ACC112 (cell line): ENCODE measurements around the gene STAT1.
"Not testable (repeated sequence)": the region's sequence is repeated elsewhere in the genome, so short reads cannot be mapped to it uniquely, and the experiment has no call there.

Experiments
- H2AFZ ChIP-seq: fragments of 200-600 bp; sonication (generic); one replicate; pipeline ENCODE4 v1.6.0; 2017; ENCODE audit warnings: antibody characterized with exemption, low read length; ENCODE audit not compliant: unreplicated experiment
- H3K27ac ChIP-seq: fragments of 200-600 bp; sonication (generic); 2 replicates; pipeline ENCODE4 v1.5.1; 2014; ENCODE audit warnings: low read depth, mild to moderate bottlenecking, antibody characterized with exemption, low read length, moderate library complexity
- H3K27me3 ChIP-seq: fragments of 200-600 bp; sonication (generic); 2 replicates; pipeline ENCODE4 v1.6.1; 2014; ENCODE audit warnings: mild to moderate bottlenecking, antibody characterized with exemption, low read length, moderate library complexity, mixed read lengths; ENCODE audit not compliant: insufficient read depth
- H3K36me3 ChIP-seq: fragments of 200-600 bp; sonication (generic); 2 replicates; pipeline ENCODE4 v1.6.1; 2016; ENCODE audit warnings: mild to moderate bottlenecking, antibody characterized with exemption, low read length, moderate library complexity, mixed read lengths; ENCODE audit not compliant: insufficient read depth
- H3K4me1 ChIP-seq: fragments of 200-600 bp; sonication (generic); one replicate; pipeline ENCODE4 v1.6.1; 2016; ENCODE audit warnings: low read length, mixed read lengths; ENCODE audit not compliant: insufficient read depth, unreplicated experiment, control insufficient read depth
- H3K4me3 ChIP-seq: fragments of 200-600 bp; sonication (generic); 2 replicates; pipeline ENCODE4 v1.5.1; 2014; ENCODE audit warnings: mild to moderate bottlenecking, low read depth, low read length
- H3K79me2 ChIP-seq: fragments of 200-600 bp; sonication (generic); one replicate; pipeline ENCODE4 v1.6.0; 2016; ENCODE audit warnings: low read length; ENCODE audit not compliant: control insufficient read depth, unreplicated experiment, insufficient read depth

STAT1 gene

DNA sequence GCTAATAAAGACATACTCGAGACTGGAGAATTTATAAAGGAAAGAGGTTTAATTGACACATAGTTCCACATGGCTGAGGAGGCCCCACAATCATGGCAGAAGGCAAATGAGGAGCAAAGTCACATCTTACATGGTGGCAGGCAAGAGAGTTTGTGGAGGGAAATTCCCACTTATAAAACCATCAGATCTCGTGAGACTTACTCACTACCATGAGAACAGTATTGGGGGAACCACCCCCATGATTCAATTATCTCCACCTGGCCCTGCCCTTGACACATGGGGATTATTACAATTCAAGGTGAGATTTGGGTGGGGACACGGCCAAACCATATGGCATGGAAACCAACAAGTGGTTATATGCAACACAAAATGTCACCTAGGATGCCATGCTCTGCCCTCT is 18.7 kb downstream of the STAT1 start:
- H3K4me3 ChIP-seq, H2AFZ ChIP-seq, H3K27me3 ChIP-seq, H3K4me1 ChIP-seq: not testable (repeated sequence)
- Histone ChIP-seq H3K79me2 (peaks cover 61% of the 10 kb centered on the region), H3K36me3 (peaks cover 85% of the 10 kb centered on the region), H3K27ac (peak overlapping the region; percentile 20; the same call in 1 of the 2 replicates)

DNA sequence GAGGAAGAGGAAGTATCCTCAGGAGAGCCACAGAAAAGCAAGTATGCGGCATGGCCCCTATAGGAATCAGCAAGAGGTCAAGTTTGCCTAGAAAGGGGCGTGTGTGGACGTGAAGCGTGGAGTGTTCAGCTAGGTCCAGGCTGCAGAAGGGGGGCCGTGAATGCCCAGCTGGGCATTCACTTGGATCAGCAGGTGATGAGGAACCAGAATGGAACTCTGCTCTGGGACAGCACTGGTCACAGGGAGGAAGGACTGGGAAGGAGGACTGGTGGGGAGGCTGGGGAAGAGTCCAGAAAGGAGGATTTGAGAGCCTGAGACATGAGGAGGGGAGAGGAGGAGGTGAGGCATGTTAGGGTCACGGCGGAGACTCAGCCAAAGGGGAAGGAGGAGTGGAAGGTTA is 19.8 kb downstream of the STAT1 start:
- no peak overlapping the region for H3K4me3 ChIP-seq
- H3K36me3 ChIP-seq = peaks cover 86% of the 10 kb centered on the region
- no peak overlapping the region for H2AFZ ChIP-seq
- H3K27ac ChIP-seq = no peak overlapping the region
- no peaks in the 10 kb centered on the region for H3K27me3 ChIP-seq
- H3K4me1 ChIP-seq = no peaks in the 10 kb centered on the region
- H3K79me2 ChIP-seq = peaks cover 52% of the 10 kb centered on the region

- Histone ChIP-seq H3K36me3 (peaks cover 82% of the 10 kb centered on the region), H3K27ac (no peak overlapping the region), H3K27me3 (no peaks in the 10 kb centered on the region), H2AFZ (no peak overlapping the region), H3K4me3 (no peak overlapping the region), H3K79me2 (peaks cover 51% of the 10 kb centered on the region), H3K4me1 (no peaks in the 10 kb centered on the region)
Measured at GRCh38 chr2:190993292-190993643, 20.7 kb downstream of the STAT1 start.

GRCh38 chr2:190990132-190990531 is 23.8 kb downstream of the STAT1 start:
- H2AFZ ChIP-seq = no peak overlapping the region
- no peaks in the 10 kb centered on the region for H3K27me3 ChIP-seq
- H3K4me1 ChIP-seq = peaks cover 19% of the 10 kb centered on the region
- H3K79me2 ChIP-seq = peaks cover 28% of the 10 kb centered on the region
- no peak overlapping the region for H3K27ac ChIP-seq
- peaks cover 80% of the 10 kb centered on the region for H3K36me3 ChIP-seq
- no peak overlapping the region for H3K4me3 ChIP-seq

- peaks cover 29% of the 10 kb centered on the region for H3K4me1 ChIP-seq
- no peak overlapping the region for H3K27ac ChIP-seq
- H3K4me3 ChIP-seq = no peak overlapping the region
- H3K36me3 ChIP-seq = peaks cover 84% of the 10 kb centered on the region
- no peaks in the 10 kb centered on the region for H3K27me3 ChIP-seq
- no peak overlapping the region for H2AFZ ChIP-seq
- H3K79me2 ChIP-seq = peaks cover 26% of the 10 kb centered on the region
Measured at GRCh38 chr2:190988910-190989309, 25.1 kb downstream of the STAT1 start.

DNA sequence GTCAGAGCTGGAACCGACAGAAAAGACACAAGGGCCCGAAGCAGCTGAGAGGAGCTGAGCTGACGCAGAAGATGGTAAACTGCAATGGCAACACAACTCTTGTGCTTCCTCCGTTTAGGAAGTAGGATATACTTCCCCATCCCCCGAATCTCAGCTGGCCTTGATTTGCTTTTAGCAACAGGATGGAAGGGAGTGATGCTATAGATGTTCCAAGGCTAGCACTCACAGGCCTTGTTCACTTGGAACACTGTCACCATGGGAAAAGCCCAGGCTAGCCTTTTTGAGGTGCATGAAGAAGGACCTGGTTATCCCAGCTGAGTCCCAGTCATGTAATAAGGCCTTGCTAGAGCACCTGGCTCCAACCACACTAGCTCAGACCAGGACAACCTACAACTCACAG is 26.0 kb downstream of the STAT1 start:
- Histone ChIP-seq H3K27ac (no peak overlapping the region), H3K4me1 (peaks cover 31% of the 10 kb centered on the region), H3K79me2 (peaks cover 22% of the 10 kb centered on the region), H3K4me3 (no peak overlapping the region), H3K36me3 (peaks cover 84% of the 10 kb centered on the region), H2AFZ (no peak overlapping the region), H3K27me3 (no peaks in the 10 kb centered on the region)

- Histone ChIP-seq H3K36me3 (peaks cover 87% of the 10 kb centered on the region), H3K27me3 (no peaks in the 10 kb centered on the region), H3K79me2 (peaks cover 23% of the 10 kb centered on the region), H2AFZ (no peak overlapping the region), H3K4me3 (no peak overlapping the region), H3K27ac (no peak overlapping the region), H3K4me1 (peaks cover 38% of the 10 kb centered on the region)
Measured at GRCh38 chr2:190987116-190987515, 26.9 kb downstream of the STAT1 start.

GRCh38 chr2:190986221-190986953 is 27.6 kb downstream of the STAT1 start:
- Histone ChIP-seq H3K4me3 (no peak overlapping the region), H2AFZ (no peak overlapping the region), H3K27ac (no peak overlapping the region), H3K4me1 (peaks cover 38% of the 10 kb centered on the region), H3K79me2 (peaks cover 26% of the 10 kb centered on the region), H3K27me3 (no peaks in the 10 kb centered on the region), H3K36me3 (peaks cover 87% of the 10 kb centered on the region)

GRCh38 chr2:190984595-190984994 is 29.4 kb downstream of the STAT1 start:
- Histone ChIP-seq H3K36me3 (peaks cover 87% of the 10 kb centered on the region), H3K27me3 (no peaks in the 10 kb centered on the region), H3K79me2 (peaks cover 29% of the 10 kb centered on the region), H2AFZ (no peak overlapping the region), H3K4me3 (no peak overlapping the region), H3K27ac (peak overlapping the region; percentile 22; the same call in 1 of the 2 replicates), H3K4me1 (peaks cover 45% of the 10 kb centered on the region)

DNA sequence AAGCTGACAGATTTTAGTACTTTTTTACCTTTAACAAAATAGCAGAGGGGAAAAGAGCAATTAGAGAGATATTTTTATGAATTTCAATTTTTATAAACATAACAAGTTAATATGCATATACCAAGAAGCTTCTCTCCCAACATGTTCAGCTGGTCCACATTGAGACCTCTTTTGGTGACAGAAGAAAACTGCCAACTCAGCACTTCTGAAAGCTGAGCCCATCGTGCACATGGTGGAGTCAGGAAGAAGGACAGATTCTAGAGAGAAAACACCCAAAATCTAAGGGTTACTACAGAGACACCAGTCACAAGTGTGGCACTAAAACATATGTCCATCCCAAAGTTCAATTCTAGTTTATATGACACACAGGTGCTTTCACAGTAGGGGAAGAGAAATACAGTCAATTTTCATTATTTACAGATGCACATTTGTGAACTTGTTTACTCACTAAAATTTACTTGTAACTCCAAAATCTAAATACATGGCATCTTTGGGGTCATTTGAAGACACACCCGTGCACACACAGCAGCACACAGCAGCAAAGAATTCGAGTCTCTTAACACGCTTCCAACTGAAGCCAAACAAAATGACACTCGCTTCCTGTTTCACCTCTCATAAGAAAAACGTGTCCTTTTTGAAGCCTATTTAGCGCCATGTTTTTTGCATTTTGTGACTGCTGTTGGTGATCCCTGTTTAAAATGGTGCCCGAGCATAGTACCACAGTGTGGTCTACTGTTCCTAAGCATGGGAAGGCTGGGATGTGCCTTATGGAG is 31.5 kb downstream of the STAT1 start:
- Histone ChIP-seq H2AFZ (no peak overlapping the region), H3K27ac (no peak overlapping the region), H3K36me3 (peaks cover 94% of the 10 kb centered on the region), H3K27me3 (no peaks in the 10 kb centered on the region), H3K4me1 (peaks cover 58% of the 10 kb centered on the region), H3K79me2 (peaks cover 28% of the 10 kb centered on the region), H3K4me3 (no peak overlapping the region)

GRCh38 chr2:190981733-190982132 is 32.2 kb downstream of the STAT1 start:
- Histone ChIP-seq H3K27me3 (no peaks in the 10 kb centered on the region), H3K27ac (no peak overlapping the region), H3K36me3 (peaks cover 93% of the 10 kb centered on the region), H3K79me2 (peaks cover 28% of the 10 kb centered on the region), H3K4me3 (no peak overlapping the region), H3K4me1 (peaks cover 55% of the 10 kb centered on the region), H2AFZ (no peak overlapping the region)
